Body of pancreas (tissue), 4 donors: Measurements from ENCODE around the gene SMOC2. TPM values are rescaled to one million over a fixed set of nuclear protein-coding genes. Genes with fewer than 3 reads are reported as not detected.

Experiments used
- ATAC-seq: fragments of 150-250 bp; one replicate; pipeline ENCODE4 v1.9.1; 2016
- DNase-seq, 4 donors: peaks; one replicate each; pipeline ENCODE4 v3.0.0-alpha.2; 2019
- H3K27ac ChIP-seq, 4 donors: fragments of 200-600 bp; sonication (generic); 1 replicate in 3 of 4; 2 replicates in 1 of 4; pipeline versions ENCODE4 v1.5.1 to v1.6.1; 2016 to 2019; ENCODE audit warnings: mild to moderate bottlenecking in 1 of 4, mixed read lengths in 1 of 4, moderate library complexity in 1 of 4
- H3K27me3 ChIP-seq, 2 donors: fragments of 200-600 bp; sonication (generic); one replicate each; pipeline ENCODE4 v1.6.0; 2016; ENCODE audit warnings: mild to moderate bottlenecking in 1 of 2
- H3K36me3 ChIP-seq, 2 donors: fragments of 200-600 bp; sonication (generic); replicated peaks in 1 of 2; 2 replicates each; pipeline ENCODE4 v1.5.1; 2016; ENCODE audit warnings: low read depth in 2 of 2; ENCODE audit not compliant: insufficient read depth in 1 of 2
- H3K4me1 ChIP-seq: fragments of 200-600 bp; sonication (generic); one replicate; pipeline ENCODE4 v1.6.0; 2016
- H3K4me3 ChIP-seq, 2 donors: fragments of 200-600 bp; sonication (generic); 1 replicate in 1 of 2; 2 replicates in 1 of 2; pipeline ENCODE4 v1.5.1; 2016 to 2019
- H3K9me3 ChIP-seq, 3 donors: fragments of 200-600 bp; sonication (generic); 1 replicate in 2 of 3; 2 replicates in 1 of 3; pipeline ENCODE4 v1.5.1; 2016
- POLR2A ChIP-seq, 3 donors: fragments of 450-650 bp; IDR thresholded peaks; one replicate each; pipeline ENCODE4 v1.6.1; 2016; ENCODE audit warnings: antibody characterized with exemption in 3 of 3, mild to moderate bottlenecking in 2 of 3
- WGBS, 2 donors: methylation state at CpG; one replicate each; pipeline ENCODE4 v1.1.5; 2017; 5-methylcytosine and 5-hydroxymethylcytosine counted together
- intact Hi-C: fragments of 100-400 bp; cut with DNase I; formaldehyde crosslinking; loops from one replicate; pipeline ENCODE4 v1.15.1; 2023
- total RNA-seq, 2 donors: library from RNA; depleted of rRNA; stranded (reverse); fragments of >200 nt; gene quantifications; one replicate each; pipeline ENCODE4 v1.1.0, GENCODE V29; 2016
- TF ChIP-seq, protein P1 (sequence below), 7 experiments: fragments of 450-650 bp in 4 of 7; fragments of 200-600 bp in 3 of 7; sonication (generic) in 3 of 7; IDR thresholded peaks; one replicate each; pipeline ENCODE4 v1.5.1; 2016 to 2019; ENCODE audit warnings: antibody characterized with exemption in 7 of 7

Gene SMOC2
- total RNA-seq, 2 donors from 2014 or later: 22.7 to 31.4 TPM

DNA sequence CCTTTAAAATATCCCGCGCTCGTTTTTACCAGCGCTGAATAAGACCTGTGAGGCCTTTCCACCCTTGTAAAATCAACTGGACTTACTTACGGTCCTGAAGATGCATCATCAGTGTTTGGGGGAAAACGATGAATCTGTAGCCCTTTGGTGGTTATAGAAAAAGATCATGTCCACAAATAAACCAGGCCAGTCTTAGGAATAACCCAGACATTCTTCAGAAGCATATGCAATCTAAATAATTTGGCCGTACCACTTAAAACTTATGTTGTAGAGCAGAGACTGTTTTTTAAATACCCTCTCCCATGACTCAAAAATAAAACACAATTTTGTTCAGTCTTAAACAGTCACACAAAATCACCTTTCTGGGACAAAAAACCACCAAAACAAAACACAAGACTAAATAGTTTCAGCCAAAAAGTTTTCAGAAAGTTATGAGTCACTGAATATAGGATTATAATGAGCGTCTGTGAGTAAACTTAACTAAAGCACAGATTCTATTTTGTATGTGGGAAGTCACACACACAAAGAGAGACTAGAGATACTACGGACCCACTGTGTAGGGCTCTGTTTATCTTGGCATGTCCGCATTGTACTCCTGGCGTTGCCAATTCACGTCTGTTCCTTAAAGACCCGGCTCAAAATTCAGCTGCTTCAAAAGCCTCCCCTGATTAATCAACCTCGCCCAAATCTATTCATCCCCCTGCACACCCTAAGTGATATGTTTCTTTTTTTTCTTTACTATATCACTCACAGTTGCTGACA is 26.5 kb upstream of the SMOC2 start:
- ATAC-seq: no peak
- Histone ChIP-seq H3K27ac (no peak overlapping the region), H3K4me1 (no peaks in the 10 kb centered on the region), H3K4me3 (no peak overlapping the region), H3K9me3 (no peaks in the 10 kb centered on the region), H3K27me3 (no peaks in the 10 kb centered on the region), H3K36me3 (no peaks in the 10 kb centered on the region)
- no peak for TF ChIP-seq POLR2A (IDR thresholded peaks at IDR 0.05)
- TF ChIP-seq, protein P1, sequence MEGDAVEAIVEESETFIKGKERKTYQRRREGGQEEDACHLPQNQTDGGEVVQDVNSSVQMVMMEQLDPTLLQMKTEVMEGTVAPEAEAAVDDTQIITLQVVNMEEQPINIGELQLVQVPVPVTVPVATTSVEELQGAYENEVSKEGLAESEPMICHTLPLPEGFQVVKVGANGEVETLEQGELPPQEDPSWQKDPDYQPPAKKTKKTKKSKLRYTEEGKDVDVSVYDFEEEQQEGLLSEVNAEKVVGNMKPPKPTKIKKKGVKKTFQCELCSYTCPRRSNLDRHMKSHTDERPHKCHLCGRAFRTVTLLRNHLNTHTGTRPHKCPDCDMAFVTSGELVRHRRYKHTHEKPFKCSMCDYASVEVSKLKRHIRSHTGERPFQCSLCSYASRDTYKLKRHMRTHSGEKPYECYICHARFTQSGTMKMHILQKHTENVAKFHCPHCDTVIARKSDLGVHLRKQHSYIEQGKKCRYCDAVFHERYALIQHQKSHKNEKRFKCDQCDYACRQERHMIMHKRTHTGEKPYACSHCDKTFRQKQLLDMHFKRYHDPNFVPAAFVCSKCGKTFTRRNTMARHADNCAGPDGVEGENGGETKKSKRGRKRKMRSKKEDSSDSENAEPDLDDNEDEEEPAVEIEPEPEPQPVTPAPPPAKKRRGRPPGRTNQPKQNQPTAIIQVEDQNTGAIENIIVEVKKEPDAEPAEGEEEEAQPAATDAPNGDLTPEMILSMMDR (IDR thresholded peaks at IDR 0.05): no peak
- WGBS, 2 donors: 57 to 68% methylated on average over 14 of the region's 14 CpGs
- intact Hi-C loops: no loop called here
- DNase-seq: no peak

DNA sequence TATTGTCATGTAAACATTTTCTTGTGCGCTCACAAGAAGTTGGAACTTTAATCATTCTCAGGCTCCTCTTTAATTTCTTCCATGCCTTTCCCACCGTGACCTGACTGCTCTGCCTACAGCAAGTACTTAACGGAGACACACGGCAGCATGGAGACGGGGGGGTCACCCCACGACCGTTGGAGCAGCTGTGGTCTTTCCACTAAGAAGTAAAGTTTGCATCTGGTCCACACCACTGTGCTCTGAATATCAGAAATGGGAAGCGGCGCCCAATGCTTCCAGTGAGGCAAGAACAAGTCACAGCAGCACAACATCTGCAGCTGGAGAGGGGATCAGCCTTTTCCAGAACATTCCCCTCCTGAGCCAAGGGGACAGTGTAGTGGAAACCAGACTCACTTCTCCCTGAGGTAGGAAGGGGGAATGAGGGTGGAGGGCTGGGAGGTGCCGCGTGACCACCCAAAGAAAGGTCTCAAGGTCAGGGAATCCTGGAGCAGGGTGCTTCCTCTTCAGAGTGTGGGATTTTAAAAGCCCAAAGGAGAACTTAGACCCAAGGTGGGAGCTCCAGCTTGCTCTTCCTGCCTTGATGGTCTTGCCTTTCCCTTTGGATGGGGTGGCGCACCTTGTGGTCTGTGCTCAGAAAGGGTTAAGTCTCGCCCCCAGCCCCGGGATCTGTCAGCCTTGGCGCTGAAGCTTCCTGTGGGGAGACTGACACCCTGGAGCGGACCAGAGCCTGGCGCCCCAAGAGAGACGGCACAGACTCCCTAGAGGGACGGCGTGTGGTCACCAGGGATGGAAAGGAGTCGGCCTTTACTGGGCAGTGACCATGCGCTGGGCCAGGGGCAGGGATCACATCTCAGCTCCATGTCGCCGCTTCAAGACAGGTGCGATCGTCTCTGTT is 25.6 kb upstream of the SMOC2 start:
- Histone ChIP-seq H3K4me1 (no peaks in the 10 kb centered on the region), H3K9me3 (no peaks in the 10 kb centered on the region), H3K27me3 (no peaks in the 10 kb centered on the region), H3K27ac (no peak overlapping the region), H3K4me3 (no peak overlapping the region), H3K36me3 (no peaks in the 10 kb centered on the region)
- ATAC-seq: no peak
- no peak for DNase-seq
- TF ChIP-seq, protein P1 (IDR thresholded peaks at IDR 0.05): no peak
- TF ChIP-seq POLR2A (IDR thresholded peaks at IDR 0.05): no peak
- WGBS, 2 donors: 76% methylated on average over 22 to 26 of the region's 26 CpGs
- intact Hi-C loops: no loop called here

DNA sequence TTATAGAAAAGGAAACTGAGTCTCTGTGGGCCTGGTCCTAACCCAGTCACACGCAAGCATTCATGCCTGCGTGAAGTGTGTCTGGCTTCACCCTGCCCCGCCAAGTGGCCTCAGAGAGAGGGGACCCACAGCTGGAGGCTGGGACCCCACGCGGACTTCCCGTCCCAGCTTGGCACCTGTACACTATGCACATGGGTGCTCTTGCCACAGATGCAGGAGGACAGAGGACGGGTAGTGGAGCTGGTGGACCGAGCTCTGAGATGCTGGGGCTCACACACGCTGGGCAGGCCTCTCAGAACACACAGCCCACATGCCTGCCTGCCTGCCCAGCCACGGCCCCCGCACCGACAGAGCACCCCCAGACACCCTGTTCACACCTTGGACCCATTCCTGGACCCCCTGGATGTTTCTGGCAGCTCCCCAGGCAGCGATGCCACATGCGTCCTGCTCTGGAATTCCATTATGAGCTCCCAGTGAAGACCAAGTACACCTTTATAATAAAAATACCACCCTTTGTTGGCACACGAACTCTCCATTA is 24.9 kb upstream of the SMOC2 start:
- H3K4me1 ChIP-seq: no peaks in the 10 kb centered on the region
- intact Hi-C loops: no loop called here
- TF ChIP-seq, protein P1 (IDR thresholded peaks at IDR 0.05): no peak
- no peak for TF ChIP-seq POLR2A (IDR thresholded peaks at IDR 0.05)
- DNase-seq (no peak), ATAC-seq (no peak)
- no peak overlapping the region for H3K27ac ChIP-seq
- WGBS, 2 donors: 77 to 83% methylated on average over 9 to 15 of the region's 15 CpGs
- H3K9me3 ChIP-seq: no peaks in the 10 kb centered on the region
- H3K36me3 ChIP-seq: no peaks in the 10 kb centered on the region
- H3K27me3 ChIP-seq: no peaks in the 10 kb centered on the region
- H3K4me3 ChIP-seq: no peak overlapping the region

GRCh38 chr6:168416531-168416930 is 24.5 kb upstream of the SMOC2 start:
- Histone ChIP-seq H3K4me3 (no peak overlapping the region), H3K36me3 (no peaks in the 10 kb centered on the region), H3K27ac (no peak overlapping the region), H3K9me3 (no peaks in the 10 kb centered on the region), H3K27me3 (no peaks in the 10 kb centered on the region), H3K4me1 (no peaks in the 10 kb centered on the region)
- ATAC-seq (no peak), DNase-seq (no peak)
- intact Hi-C loops: no loop called here
- no peak for TF ChIP-seq POLR2A (IDR thresholded peaks at IDR 0.05)
- TF ChIP-seq, protein P1 (IDR thresholded peaks at IDR 0.05): no peak
- WGBS, 2 donors: 81 to 87% methylated on average over 15 of the region's 15 CpGs
